Activated CD4-positive, alpha-beta T cell treated with anti-CD3 and anti-CD28 coated beads, Interleukin-2, amount 50 U/mL, for 24 hours (primary cell): ENCODE data around the gene CRKL.
A peak's percentile ranks its signal among the peaks of the same experiment; 100 is the strongest.

ENCODE experiments used
- DNase-seq, 2 donors: peaks; one replicate each; pipeline ENCODE4 v3.0.0-alpha.2; 2020; ENCODE audit warnings: low read depth in 1 of 2, low spot score in 1 of 2

The CRKL gene

DNA sequence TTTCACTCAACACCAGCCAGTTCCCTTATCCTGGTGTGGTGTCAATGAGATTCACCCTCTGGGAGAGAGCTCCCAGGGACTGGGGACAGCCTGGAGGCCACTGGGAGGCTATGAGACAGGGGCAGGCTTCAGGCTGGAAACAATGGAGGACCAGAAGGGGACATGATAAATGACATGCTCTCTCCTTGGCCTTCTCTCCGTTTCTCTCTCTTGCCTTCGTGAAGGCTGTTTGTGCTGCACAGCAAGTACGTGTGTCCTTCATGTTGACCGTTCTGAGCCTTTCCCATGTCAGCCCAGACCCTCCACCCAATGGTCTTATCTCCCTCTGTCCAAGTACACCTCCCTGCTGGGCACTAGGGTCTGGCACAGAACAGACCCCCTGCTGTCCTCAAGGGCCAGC, 63.3 kb downstream of the CRKL start:
- no peak for DNase-seq

DNA sequence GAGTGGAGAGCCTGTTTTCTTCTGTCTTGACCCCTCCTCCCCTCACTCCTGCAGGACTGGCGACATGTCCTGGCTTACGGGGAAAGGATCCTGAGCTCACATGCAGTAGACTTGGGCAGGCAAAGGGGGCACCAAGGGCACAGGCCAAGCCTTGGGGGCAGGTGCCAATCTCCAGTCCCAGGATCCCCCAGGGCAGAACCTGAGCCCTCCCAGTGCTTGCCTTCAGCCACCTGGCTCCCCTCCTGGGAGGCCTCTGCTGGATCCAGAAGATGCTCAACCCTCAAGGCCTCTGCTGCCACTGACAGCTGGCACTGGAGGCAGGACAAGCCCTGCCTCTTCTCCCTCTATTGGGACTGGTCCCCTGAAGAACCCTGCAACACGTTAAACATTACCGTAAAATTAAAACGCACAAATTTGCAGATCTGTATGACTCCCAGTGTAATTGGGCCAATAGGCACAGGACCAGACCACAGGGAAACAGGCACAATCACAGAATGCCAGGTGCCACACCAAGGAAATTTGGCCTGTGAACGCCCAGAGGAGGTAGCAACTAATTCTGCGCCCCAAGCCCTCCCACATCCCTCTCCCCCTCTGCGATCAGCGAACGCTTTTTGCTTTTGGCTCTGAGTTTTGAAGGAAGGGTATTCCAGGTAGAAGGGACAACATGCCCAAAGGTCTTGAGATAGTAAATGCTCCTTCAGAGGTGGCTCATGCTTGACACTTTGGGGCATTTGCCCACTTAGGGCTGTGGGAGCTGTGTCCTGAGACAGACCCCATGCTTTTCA, 63.9 kb downstream of the CRKL start:
- no peak for DNase-seq

DNA sequence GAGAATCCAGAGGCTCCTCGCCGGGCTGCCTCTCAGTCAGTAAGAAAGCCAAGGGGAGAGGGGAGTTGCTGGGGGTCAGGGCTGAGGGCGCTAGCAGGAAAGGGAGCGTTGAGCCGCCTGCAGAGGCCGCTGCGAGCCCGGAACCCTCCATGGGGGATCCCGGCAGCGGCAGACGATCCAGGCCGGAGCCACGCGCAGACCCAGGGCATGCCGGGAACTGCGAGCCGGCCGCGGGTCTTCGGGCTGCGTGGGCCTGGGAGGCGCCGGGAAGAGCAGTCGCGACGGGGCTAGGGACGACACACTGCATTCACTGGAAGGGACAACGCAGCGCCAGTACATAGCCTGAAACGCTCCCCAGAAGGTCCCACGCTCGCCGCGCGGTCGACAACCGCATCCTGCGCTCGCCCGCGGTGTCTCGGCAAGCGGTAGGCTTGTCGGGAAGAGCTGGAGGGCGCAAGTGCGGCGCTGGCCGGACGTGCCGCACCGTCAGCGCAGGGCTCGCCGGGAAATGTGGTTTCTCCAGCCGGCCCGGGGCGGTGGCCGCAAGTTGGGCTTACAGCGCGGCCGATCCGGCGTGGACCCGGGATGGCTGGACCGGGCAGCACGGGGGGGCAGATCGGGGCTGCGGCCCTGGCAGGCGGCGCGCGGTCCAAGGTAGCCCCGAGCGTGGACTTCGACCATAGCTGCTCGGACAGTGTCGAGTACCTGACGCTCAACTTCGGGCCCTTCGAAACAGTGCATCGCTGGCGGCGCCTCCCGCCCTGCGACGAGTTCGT, 64.8 kb downstream of the CRKL start, which contains the start of gene LZTR1:
Gene LZTR1, plus strand, starts transcription at position 511 of the 776 bp plus-strand sequence. Its CDS starts 75 bp downstream, at position 586.
- peak; percentile 50 to 61 for DNase-seq

DNA sequence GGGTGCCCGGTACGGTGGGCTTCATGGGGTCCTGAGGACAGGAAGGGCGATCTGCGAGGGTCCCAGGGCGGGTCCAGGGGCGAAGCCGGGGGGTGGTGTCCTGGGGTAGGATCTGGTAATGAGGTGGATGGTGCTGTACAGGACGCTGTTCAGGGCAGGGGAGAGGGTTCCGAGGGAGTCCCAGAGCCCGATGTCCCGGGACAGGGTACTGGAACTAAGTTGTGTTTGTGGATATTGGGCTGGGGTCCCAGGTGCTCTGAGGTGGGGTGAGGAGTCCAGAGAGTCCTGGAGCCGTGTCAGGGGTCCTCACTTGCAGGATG, 65.3 kb downstream of the CRKL start:
- DNase-seq: no peak

DNA sequence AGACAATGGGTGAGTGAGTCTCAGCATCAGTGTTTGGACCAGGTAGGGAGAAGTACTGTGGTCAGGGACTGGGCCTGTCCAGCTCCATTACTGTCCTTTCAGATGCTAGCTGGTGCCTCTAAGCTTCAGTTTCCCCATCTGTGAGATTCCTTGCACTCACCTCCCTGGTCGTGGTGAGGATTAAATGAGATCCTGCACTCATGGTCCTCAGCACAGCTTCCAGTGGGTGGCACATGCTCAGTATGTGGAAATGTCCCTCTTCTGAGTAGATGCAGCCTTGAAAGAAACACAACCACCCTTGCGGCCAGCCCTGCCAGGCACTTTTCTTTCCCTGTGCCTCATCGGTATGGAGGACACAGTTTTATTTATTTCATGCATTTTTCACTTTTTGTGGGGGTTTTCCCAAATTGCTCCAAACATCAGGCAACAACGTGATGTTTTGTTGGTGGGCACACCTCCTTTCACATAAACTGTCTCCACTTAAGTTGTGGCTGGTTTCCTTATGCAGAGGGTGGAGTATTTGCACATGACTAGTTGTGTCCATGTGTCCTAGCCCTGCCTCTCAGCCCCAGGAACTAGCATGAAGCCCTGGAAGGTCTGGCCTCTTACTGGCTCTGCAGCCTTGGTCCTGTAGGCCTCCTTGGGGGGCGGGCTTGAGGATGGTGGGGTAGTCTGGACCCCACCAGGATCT, 66.0 kb downstream of the CRKL start:
- no peak for DNase-seq

DNA sequence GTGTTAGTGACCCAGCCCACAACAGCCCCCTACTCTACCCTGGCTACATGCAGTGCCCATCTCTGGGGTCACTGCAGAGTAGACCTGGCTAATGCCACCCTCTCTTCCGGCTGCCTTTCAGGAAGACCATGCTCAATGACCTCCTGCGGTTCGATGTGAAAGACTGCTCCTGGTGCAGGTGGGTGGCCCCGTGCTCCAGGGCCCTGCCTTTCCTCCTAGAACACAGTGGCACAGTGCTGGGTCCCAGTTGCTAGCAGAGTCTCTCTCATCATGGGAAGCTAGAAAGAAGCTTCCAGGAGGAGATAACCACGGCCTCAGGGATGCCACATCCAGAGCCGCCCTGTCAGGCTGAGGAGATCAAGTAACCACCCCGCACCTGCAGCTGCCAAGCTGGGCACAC, 68.5 kb downstream of the CRKL start:
- no peak for DNase-seq

DNA sequence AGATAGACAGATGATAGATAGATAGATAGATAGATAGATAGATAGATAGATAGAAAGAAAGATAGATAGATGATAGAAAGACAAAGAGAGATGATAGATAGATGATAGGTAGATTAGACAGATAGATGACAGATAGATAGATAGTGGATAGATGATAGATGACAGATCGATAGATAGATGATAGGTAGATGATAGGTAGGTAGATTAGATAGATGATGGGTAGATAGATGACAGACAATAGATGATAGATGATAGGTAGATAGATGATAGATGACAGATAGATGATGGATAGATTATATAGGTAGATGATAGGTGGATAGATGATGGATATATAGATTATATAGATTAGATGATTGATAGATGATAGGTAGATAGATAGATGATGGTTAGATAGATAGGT, 69.2 kb downstream of the CRKL start:
- DNase-seq: no peak

DNA sequence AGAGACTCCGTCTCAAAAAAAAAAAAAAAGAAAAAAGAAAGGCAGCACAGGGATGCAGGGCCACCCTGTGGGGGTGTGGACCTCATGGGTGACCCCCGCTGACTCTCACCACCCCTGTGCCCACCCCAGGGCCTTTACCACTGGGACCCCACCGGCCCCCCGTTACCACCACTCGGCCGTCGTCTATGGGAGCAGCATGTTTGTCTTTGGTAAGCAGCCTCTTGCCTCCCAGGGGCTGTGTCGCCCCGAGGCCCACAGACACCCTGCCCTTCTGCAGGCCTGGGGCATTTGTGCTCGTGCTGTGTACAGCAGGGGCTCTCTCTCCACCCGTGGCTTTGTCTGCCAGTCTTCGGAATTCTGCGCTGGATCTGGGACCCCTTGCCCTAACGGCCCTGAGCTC, 70.2 kb downstream of the CRKL start:
- DNase-seq: no peak

DNA sequence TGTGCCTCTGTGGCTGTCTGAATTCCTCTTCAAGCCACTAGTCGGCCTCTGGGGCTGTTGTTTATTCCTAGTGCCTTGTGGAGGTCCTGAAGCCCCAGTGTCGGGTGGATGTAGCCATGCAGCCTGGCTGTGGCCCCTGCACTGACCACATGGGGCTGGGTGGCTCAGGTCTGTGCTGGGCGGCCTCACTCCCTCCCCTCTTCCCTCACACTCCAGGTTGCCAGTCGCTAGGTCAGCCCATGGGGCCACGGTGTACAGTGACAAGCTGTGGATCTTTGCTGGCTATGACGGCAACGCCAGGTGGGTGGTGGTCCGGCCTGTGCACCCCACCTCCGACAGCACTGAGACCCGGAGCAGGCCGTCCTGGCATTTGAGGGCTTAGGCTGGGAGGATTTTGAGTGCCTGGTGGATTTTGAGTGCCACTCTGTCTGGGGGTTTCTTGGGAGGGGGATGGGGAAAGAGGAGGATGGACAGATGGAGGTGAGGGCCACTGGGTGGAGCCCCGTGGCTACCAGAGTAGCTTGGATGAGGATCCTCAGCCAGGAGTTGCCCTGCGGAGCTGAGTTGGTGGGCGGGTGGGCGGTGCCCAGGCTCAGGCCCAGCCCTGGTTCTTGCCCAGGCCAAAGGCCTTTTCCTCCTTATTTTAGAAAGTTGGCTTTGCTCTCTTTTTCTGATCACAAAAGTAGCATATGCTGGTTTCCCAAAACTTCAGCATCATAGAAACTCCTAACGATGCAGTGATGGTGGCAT, 71.5 kb downstream of the CRKL start:
- no peak for DNase-seq

DNA sequence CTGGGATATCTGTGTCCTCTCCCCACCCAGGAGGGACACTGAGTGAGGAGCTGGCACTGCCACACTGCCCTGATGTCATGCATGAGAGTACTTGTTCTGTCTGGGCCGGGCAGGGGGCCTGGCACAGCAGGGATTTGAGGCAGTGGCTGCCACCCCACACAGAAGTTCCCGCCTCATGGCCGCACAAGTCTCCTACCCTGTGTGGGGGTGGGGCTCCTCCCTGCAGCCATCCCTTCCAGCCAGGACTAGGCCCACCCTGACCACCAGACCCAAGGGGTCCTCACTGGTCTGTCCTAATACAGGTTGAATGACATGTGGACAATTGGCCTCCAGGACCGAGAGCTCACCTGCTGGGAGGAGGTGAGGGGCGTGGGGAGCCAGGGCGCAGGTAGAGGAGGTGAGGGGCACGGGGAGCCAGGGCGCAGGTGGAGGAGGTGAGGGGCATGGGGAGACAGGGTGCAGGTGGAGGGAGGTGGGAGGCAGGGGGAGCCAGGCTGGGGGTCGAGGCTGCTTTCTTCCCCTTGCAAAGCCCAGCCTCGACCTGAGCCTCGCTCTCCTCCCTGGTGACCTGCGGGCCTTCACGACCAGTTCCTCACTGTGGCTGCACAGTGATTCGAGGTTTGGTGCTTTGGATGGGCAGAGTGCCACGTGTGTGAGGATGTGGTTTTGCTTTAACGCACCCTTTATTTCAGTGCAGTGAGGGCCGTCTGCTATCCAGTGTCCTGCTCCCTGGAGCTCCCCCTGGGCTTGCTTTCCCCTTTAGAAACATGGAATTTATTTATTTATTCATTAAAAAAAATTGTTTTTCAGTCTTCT, 72.3 kb downstream of the CRKL start:
- DNase-seq: no peak

DNA sequence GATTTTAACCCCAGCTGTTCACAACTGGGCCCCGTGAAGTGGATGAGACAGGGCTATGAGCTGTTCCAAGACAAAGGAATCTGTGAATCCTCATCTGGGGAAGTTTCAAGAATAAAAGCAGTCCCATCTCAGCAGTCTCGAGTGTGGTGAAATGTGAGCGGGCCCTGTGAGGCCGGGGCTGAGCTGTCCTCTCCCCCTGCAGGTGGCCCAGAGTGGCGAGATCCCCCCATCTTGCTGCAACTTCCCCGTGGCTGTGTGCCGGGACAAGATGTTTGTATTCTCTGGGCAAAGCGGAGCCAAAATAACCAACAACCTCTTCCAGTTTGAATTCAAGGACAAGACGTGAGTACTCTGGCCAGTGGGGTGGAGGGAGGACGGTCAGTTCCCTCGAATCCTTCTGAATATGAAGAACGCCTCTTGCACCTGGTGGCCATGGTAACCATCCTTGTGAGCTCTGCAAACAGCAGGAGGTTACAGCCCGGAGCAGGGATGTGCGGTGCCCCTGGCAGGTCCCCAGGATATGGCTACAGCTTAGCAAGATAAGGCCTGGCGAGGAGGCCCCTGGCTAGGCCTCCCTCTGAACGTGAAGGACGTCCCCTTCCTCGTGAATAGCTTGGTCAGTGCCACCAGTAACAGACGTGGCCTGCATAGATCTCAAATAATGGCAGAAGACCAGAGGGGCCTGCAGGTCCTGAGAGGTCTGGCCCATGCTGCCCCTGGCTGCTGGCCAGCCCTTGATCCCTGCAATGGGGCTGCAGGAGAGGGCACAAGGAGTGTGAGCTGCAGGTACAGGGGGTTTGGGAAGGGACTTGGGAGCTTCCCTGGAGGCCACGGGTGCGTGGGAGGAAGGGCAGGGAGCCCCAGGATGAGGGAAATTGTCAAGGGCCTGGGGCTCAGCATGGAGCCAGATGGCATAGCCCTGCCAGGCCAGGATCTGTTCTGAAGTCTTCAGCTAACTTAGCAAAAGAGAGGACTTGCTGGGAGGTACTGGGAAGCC, 73.3 kb downstream of the CRKL start:
- DNase-seq: no peak

DNA sequence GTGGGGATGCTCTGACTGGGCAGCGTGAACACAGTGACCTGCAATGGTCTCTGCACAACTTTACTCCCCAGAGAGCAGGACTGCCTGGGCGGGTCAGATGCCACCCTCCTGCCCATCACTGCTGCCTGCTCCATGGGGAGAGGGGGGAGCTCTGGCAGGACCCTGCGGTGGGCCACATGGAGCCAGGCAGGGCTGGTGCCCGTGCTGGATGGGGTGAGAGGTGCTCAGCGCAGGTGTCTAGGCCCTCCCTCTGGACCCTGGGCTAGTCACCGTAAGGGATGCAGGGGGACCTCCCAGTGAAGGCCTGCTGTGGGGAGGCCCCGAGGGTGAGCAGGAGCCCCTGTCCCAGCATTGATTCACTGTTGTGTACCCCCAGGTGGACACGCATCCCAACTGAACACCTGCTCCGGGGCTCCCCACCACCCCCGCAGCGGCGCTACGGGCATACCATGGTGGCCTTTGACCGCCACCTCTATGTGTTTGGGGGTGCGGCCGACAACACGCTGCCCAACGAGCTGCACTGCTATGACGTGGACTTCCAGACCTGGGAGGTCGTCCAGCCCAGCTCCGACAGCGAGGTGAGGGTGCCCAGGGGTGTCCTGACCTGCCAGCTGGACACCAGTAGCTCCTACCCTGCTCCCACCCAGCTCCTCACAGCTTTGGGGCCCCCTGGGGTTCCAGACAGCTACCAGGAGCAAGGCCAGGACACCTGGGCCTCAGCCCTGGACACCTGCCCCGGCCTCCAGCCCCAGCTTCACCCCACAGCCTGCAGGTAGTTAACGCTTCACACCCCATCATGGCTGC, 74.2 kb downstream of the CRKL start:
- no peak for DNase-seq

DNA sequence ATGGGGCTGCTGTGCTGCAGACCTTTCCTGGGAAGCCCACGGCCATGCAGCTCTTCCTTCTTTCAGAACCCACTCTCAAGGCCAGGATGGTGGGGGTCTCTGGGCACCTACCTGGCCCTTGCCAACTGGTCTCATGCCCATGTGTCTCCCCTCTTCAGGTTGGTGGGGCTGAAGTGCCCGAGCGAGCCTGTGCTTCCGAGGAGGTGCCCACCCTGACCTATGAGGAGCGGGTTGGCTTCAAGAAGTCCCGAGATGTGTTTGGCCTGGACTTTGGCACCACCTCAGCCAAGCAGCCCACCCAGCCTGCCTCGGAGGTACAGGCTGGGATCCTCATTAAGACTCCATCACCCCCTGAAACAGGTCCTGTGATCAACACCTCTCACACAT, 74.8 kb downstream of the CRKL start:
- no peak for DNase-seq

DNA sequence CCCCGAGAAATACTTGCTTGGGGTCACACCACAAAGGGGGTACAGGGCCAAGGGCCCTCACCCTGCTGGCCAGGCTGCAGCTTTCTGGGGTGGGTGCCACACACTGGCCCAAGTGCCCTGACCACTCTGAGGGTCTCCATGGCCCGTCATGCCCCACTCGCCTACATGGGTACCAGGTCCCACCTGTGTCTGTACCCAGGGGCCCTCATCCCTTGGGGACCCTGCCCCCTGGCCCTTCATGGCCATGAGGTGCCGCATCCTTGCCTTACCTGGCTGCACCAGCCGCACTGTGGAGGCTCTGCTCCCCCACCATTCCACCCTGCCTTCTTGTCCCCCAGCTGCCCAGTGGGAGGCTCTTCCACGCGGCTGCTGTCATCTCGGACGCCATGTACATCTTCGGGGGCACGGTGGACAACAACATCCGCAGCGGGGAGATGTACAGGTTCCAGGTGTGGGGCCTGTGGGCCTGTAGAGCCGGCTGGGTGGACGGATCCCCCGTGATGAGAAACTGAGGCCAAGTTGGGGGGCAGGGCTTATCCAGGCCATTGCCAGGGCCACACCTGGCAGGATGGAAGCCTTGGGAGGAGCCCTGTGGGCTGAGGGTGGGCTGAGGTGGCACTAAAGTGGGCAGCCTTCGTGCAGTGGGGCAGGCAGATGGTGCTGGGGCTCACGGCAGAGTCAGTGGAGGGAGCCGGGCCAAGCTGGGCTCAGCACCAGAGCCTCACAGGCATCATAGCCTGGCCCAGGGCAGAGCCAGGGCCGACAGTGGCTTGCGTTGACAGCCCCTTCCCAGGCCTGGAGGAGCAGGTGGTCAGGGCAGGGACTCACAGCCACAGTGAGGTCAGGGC, 75.5 kb downstream of the CRKL start:
- DNase-seq: no peak

DNA sequence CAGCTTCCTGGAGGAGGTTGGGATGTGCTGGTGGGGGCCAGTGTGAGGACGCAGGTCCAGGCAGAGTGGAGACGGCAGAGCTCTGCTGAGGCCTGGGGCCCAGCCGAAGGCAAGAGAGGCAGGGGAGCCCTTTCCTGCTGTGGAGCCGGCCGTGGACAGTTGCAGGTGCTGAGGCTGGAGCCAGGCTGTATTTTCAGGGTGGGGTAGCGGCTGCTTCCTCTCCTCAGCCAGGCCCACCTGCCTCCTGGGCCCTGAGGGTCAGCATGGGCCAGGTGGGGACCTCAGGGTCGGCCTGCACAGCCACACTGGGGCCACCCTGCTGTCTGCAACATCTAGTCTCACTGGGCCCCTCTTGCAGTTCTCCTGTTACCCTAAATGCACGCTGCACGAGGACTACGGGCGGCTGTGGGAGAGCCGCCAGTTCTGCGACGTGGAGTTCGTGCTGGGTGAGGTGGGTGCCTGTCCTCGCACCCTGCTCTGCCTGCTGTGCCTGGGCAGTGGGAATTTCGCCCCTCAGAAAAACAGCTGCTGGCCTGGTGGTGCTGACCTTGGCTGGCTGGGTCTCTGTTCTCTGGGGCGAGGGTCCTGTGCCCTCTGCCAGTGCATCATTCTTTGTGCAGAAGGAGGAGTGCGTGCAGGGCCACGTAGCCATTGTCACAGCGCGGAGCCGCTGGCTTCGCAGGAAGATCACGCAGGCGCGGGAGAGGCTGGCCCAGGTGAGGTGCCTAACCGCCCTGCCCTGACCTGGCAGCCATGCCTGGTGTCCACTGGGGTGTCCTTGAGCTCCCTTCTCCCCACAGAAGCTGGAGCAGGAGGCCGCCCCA, 76.3 kb downstream of the CRKL start:
- no peak for DNase-seq

DNA sequence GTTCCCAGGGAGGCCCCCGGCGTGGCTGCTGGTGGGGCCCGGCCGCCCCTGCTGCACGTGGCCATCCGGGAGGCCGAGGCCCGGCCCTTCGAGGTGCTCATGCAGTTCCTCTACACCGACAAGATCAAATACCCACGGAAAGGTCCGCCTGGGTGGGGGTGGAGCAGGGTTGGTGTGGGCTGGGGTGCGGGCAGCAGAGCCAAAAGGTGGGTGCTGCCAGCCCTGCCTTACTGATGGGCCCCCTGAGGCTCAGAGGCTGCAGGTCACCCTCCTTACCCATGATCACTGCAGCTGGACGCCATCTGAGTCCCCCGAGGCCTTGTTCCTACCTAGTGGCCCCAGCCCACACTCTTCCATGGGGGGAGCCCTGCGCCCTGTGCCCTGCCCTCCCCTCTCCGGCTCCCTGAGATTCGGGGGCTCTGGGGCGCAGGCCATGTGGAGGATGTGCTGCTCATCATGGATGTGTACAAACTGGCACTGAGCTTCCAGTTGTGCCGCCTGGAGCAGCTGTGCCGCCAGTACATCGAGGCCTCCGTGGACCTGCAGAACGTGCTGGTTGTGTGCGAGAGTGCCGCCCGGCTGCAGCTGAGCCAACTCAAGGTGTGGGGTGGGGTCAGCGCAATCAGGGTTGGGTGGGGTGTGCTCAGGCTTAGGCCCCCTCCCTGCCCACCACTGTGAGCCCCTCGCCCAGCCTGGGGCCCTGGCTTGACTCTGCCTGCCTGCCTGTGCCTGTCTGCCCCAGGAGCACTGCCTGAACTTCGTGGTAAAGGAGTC, 77.1 kb downstream of the CRKL start:
- DNase-seq: no peak
